ENCODE data around the gene SRP54. TPM values are rescaled to one million over a fixed set of nuclear protein-coding genes. Genes with fewer than 3 reads are reported as not detected.

SRP54 gene
- total RNA-seq, 1 experiment from 2014 or later = 75.5 TPM

- no TSS peak for BruUV-seq (replicated peaks)
- no peak overlapping the region for H3K4me3 ChIP-seq (ENCODE audit: low read length)
- no peak overlapping the region for H3K27ac ChIP-seq (ENCODE audit: low read length)
- no peak for ATAC-seq
- TF ChIP-seq, protein P1, sequence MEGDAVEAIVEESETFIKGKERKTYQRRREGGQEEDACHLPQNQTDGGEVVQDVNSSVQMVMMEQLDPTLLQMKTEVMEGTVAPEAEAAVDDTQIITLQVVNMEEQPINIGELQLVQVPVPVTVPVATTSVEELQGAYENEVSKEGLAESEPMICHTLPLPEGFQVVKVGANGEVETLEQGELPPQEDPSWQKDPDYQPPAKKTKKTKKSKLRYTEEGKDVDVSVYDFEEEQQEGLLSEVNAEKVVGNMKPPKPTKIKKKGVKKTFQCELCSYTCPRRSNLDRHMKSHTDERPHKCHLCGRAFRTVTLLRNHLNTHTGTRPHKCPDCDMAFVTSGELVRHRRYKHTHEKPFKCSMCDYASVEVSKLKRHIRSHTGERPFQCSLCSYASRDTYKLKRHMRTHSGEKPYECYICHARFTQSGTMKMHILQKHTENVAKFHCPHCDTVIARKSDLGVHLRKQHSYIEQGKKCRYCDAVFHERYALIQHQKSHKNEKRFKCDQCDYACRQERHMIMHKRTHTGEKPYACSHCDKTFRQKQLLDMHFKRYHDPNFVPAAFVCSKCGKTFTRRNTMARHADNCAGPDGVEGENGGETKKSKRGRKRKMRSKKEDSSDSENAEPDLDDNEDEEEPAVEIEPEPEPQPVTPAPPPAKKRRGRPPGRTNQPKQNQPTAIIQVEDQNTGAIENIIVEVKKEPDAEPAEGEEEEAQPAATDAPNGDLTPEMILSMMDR (conservative IDR thresholded peaks at IDR 0.05; ENCODE audit: low read depth, low read length) = no peak
- TF ChIP-seq EZH2phosphoT487 (IDR thresholded peaks at IDR 0.05; ENCODE audit: borderline replicate concordance, low read length) = no peak
- TF ChIP-seq EZH2 (IDR thresholded peaks at IDR 0.05; ENCODE audit: low read length, unreplicated experiment) = no peak
- H3K79me2 ChIP-seq (ENCODE audit: low read length) = no peaks in the 10 kb centered on the region
- H3K27me3 ChIP-seq (ENCODE audit: low read length) = no peaks in the 10 kb centered on the region
- no peak for DNase-seq
- H4K20me1 ChIP-seq (ENCODE audit: low read length) = no peaks in the 10 kb centered on the region
- no peaks in the 10 kb centered on the region for H3K36me3 ChIP-seq (ENCODE audit: low read depth, low read length)
- no peaks in the 10 kb centered on the region for H3K4me1 ChIP-seq (ENCODE audit: insufficient read depth, low read length)
- H3F3A ChIP-seq (ENCODE audit: low read length, unreplicated experiment) = no peaks in the 10 kb centered on the region
- CTCF ChIA-PET = interaction anchor here (0.7 kb wide), 1 partner anchor 90 kb away, joined by 4 read pairs; the partner anchor contains the start of gene BAZ1A
- H3K9me3 ChIP-seq (ENCODE audit: low read length) = no peaks in the 10 kb centered on the region
- H3K4me2 ChIP-seq (ENCODE audit: low read length) = no peak overlapping the region
- POLR2A ChIA-PET (ENCODE audit: unreplicated experiment) = no interaction called here
- intact Hi-C loops (cut with micrococcal nuclease) = no loop called here
- H2AFZ ChIP-seq (ENCODE audit: low read length) = no peak overlapping the region
- H3K9ac ChIP-seq (ENCODE audit: low read length) = no peak overlapping the region
- H3K9me2 ChIP-seq (replicated peaks; ENCODE audit: low read length) = no peaks in the 10 kb centered on the region
Observed at GRCh38 chr14:34964977-34965764, 17.6 kb upstream of the SRP54 start.

DNA sequence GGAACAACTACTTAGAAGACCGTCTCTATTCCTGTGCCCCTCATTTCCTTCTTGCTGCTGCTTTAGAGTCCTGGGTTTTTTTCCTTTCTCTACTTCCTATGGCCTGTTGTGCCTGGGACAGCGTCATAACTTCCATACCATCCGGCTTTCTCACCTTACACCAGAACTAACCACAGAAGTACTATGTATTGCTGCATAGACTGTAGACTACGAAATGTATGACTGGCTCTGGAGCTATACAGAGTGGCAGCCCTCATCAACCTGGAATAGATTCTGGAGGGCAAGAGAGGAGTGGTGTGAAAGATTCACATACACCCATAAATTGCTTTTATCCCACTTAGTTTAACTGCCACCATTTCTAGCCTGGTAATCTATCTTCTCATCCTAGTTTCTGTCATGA, 16.9 kb upstream of the SRP54 start:
- H3K79me2 ChIP-seq (ENCODE audit: low read length) = no peaks in the 10 kb centered on the region
- no peaks in the 10 kb centered on the region for H3K9me2 ChIP-seq (replicated peaks; ENCODE audit: low read length)
- no TSS peak for BruUV-seq (replicated peaks)
- TF ChIP-seq, protein P1 (conservative IDR thresholded peaks at IDR 0.05; ENCODE audit: low read depth, low read length) = no peak
- TF ChIP-seq EZH2phosphoT487 (IDR thresholded peaks at IDR 0.05; ENCODE audit: borderline replicate concordance, low read length) (no peak), EZH2 (IDR thresholded peaks at IDR 0.05; ENCODE audit: low read length, unreplicated experiment) (no peak)
- ATAC-seq (no peak), DNase-seq (no peak)
- H3K4me3 ChIP-seq (ENCODE audit: low read length) = no peak overlapping the region
- H2AFZ ChIP-seq (ENCODE audit: low read length) = no peak overlapping the region
- no peak overlapping the region for H3K4me2 ChIP-seq (ENCODE audit: low read length)
- H3K9ac ChIP-seq (ENCODE audit: low read length) = no peak overlapping the region
- ChIA-PET POLR2A (ENCODE audit: unreplicated experiment) (no interaction called here), CTCF (no interaction called here)
- H3K36me3 ChIP-seq (ENCODE audit: low read depth, low read length) = no peaks in the 10 kb centered on the region
- H3K27ac ChIP-seq (ENCODE audit: low read length) = no peak overlapping the region
- H3K27me3 ChIP-seq (ENCODE audit: low read length) = no peaks in the 10 kb centered on the region
- H3K4me1 ChIP-seq (ENCODE audit: insufficient read depth, low read length) = 0 out of 2 replicates have a peak, but pooled peaks cover under 1% of the 10 kb centered on the region
- intact Hi-C loops (cut with micrococcal nuclease) = no loop called here
- H3F3A ChIP-seq (ENCODE audit: low read length, unreplicated experiment) = no peaks in the 10 kb centered on the region
- no peaks in the 10 kb centered on the region for H4K20me1 ChIP-seq (ENCODE audit: low read length)
- H3K9me3 ChIP-seq (ENCODE audit: low read length) = no peaks in the 10 kb centered on the region

GRCh38 chr14:34966413-34966812, 16.4 kb upstream of the SRP54 start:
- Histone ChIP-seq H3K4me3 (ENCODE audit: low read length) (no peak overlapping the region), H3K9ac (ENCODE audit: low read length) (no peak overlapping the region), H3K36me3 (ENCODE audit: low read depth, low read length) (no peaks in the 10 kb centered on the region), H3K4me1 (ENCODE audit: insufficient read depth, low read length) (peaks cover 6% of the 10 kb centered on the region), H3K9me2 (replicated peaks; ENCODE audit: low read length) (no peaks in the 10 kb centered on the region), H3K27ac (ENCODE audit: low read length) (no peak overlapping the region), H3F3A (ENCODE audit: low read length, unreplicated experiment) (no peaks in the 10 kb centered on the region), H3K27me3 (ENCODE audit: low read length) (no peaks in the 10 kb centered on the region), H3K4me2 (ENCODE audit: low read length) (no peak overlapping the region), H3K79me2 (ENCODE audit: low read length) (no peaks in the 10 kb centered on the region), H4K20me1 (ENCODE audit: low read length) (no peaks in the 10 kb centered on the region), H2AFZ (ENCODE audit: low read length) (no peak overlapping the region), H3K9me3 (ENCODE audit: low read length) (no peaks in the 10 kb centered on the region)
- intact Hi-C loops (cut with micrococcal nuclease) = no loop called here
- no TSS peak for BruUV-seq (replicated peaks)
- no peak for ATAC-seq
- DNase-seq = no peak
- ChIA-PET CTCF (no interaction called here), POLR2A (ENCODE audit: unreplicated experiment) (no interaction called here)
- TF ChIP-seq, protein P1 (conservative IDR thresholded peaks at IDR 0.05; ENCODE audit: low read depth, low read length) = no peak
- TF ChIP-seq EZH2 (IDR thresholded peaks at IDR 0.05; ENCODE audit: low read length, unreplicated experiment) = no peak
- no peak for TF ChIP-seq EZH2phosphoT487 (IDR thresholded peaks at IDR 0.05; ENCODE audit: borderline replicate concordance, low read length)
